OCI-LY7 (cell line): Measurements from ENCODE around the gene TAF6L. TPM values are rescaled to one million over a fixed set of nuclear protein-coding genes. Genes with fewer than 3 reads are reported as not detected.
"Not testable (repeated sequence)": the region's sequence is repeated elsewhere in the genome, so short reads cannot be mapped to it uniquely, and the experiment has no call there.

ENCODE experiments used
- BruUV-seq: library from RNA; stranded (reverse); fragments of 400-500 nt; replicated peaks from 2 replicates; lab custom pipeline; 2021; lab: Mats Ljungman, UMichigan
- CTCF ChIA-PET: fragments of 300-600 bp; sonication (Branson Sonifier 250); formaldehyde crosslinking; loops from one replicate; lab custom pipeline; 2022; ENCODE audit warnings: antibody characterized with exemption; ENCODE audit not compliant: unreplicated experiment; lab: Charles Lee
- POLR2A ChIA-PET: fragments of 300-600 bp; sonication (Branson Sonifier 250); formaldehyde crosslinking; loops from one replicate; lab custom pipeline; 2022; ENCODE audit warnings: antibody characterized with exemption; lab: Charles Lee
- DNase-seq: peaks from one replicate; pipeline ENCODE4 v3.0.0-alpha.2; 2015; ENCODE audit warnings: low spot score
- H2AFZ ChIP-seq: fragments of 200-600 bp; sonication (generic), shearing (Covaris generic); 2 replicates; pipeline ENCODE4 v1.6.1; 2014; ENCODE audit warnings: mild to moderate bottlenecking, antibody characterized with exemption, low read length, moderate library complexity
- H3K27ac ChIP-seq: fragments of 200-600 bp; sonication (generic); 2 replicates; pipeline ENCODE4 v1.5.1; 2014; ENCODE audit warnings: mixed run types, low read depth, mild to moderate bottlenecking, moderate library complexity, low read length, inconsistent platforms; ENCODE audit not compliant: poor library complexity, severe bottlenecking
- H3K36me3 ChIP-seq: fragments of 200-600 bp; sonication (generic); 2 replicates; pipeline ENCODE4 v1.6.1; 2014; ENCODE audit warnings: mild to moderate bottlenecking, antibody characterized with exemption, low read length, moderate library complexity, mixed read lengths; ENCODE audit not compliant: insufficient read depth
- H3K4me1 ChIP-seq: fragments of 200-600 bp; sonication (generic); 2 replicates; pipeline ENCODE4 v1.5.1; 2014; ENCODE audit warnings: mild to moderate bottlenecking, low read length; ENCODE audit not compliant: insufficient read depth, poor library complexity, severe bottlenecking
- H3K4me2 ChIP-seq: fragments of 200-600 bp; sonication (generic); 2 replicates; pipeline ENCODE4 v1.6.1; 2014; ENCODE audit warnings: mild to moderate bottlenecking, low read length
- H3K4me3 ChIP-seq: fragments of 200-600 bp; sonication (generic); 2 replicates; pipeline ENCODE4 v1.5.1; 2014; ENCODE audit warnings: mild to moderate bottlenecking, low read depth, low read length; ENCODE audit not compliant: poor library complexity, severe bottlenecking
- H3K79me2 ChIP-seq: fragments of 200-600 bp; sonication (generic); 2 replicates; pipeline ENCODE4 v1.6.1; 2016; ENCODE audit warnings: low read depth, mild to moderate bottlenecking, low read length, moderate library complexity, mixed read lengths; ENCODE audit not compliant: insufficient read depth
- H3K9me2 ChIP-seq: fragments of 200-600 bp; sonication (generic); 2 replicates; pipeline ENCODE4 v1.6.1; 2016; ENCODE audit warnings: mild to moderate bottlenecking, low read length, mixed read lengths; ENCODE audit not compliant: insufficient read depth
- H3K9me3 ChIP-seq: fragments of 200-600 bp; sonication (generic); 2 replicates; pipeline ENCODE4 v1.6.1; 2014; ENCODE audit warnings: mild to moderate bottlenecking, mixed run types, low read length, mixed read lengths
- H4K20me1 ChIP-seq: fragments of 200-600 bp; sonication (generic); 2 replicates; pipeline ENCODE4 v1.6.1; 2014; ENCODE audit warnings: mild to moderate bottlenecking, antibody characterized with exemption, low read length, moderate library complexity, mixed read lengths; ENCODE audit not compliant: insufficient read depth
- EZH2phosphoT487 ChIP-seq: fragments of 200-600 bp; sonication (generic); IDR thresholded peaks from 2 replicates; pipeline ENCODE4 v1.6.1; 2018; ENCODE audit warnings: low read depth, borderline replicate concordance, mild to moderate bottlenecking, mixed run types, antibody characterized with exemption, low read length, moderate library complexity, mixed read lengths
- intact Hi-C: fragments of 100-400 bp; cut with micrococcal nuclease; formaldehyde crosslinking; loops from one replicate; pipeline ENCODE4 v1.10.0; 2022; ENCODE audit not compliant: unreplicated experiment
- total RNA-seq, 2 experiments: library from RNA; depleted of rRNA in 1 of 2; stranded (reverse); fragments of >200 nt in 1 of 2; shearing (Covaris generic) in 1 of 2; gene quantifications; 2 replicates each; pipeline ENCODE4 v1.2.3, GENCODE V29; 2014 to 2022
- TF ChIP-seq, protein P1 (sequence below): fragments of 200-600 bp; sonication (generic); conservative IDR thresholded peaks from 2 replicates; pipeline ENCODE4 v1.5.1; 2014; ENCODE audit warnings: mild to moderate bottlenecking, antibody characterized with exemption, low read length, moderate library complexity, mixed read lengths

Gene TAF6L
- total RNA-seq, 2 experiments from 2014 or later = 26.1 to 29.9 TPM

DNA sequence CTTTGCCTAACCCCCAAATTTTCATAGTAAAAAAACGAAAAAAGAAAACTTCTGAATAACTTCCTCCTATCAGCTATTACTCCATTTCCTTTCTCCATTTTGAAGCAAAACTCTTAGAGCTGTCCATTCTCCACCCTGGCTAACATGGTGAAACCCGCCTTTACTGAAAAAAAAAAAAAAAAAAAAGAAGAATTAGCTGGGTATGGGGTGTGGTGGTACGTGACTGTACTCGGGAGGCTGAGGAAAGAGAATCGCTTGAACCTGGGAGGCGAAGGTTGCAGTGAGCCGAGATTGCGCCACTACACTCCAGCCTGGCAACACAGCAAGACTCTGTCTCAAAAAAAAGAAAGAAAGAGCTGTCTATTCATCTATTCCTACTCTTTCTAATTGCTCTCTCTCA is 45.4 kb downstream of the TAF6L start:
- Histone ChIP-seq H3K79me2 (no peaks in the 10 kb centered on the region), H2AFZ (no peak overlapping the region), H4K20me1 (no peaks in the 10 kb centered on the region), H3K4me3 (no peak overlapping the region), H3K4me1 (no peaks in the 10 kb centered on the region), H3K27ac (no peak overlapping the region), H3K36me3 (peaks cover 29% of the 10 kb centered on the region), H3K4me2 (no peak overlapping the region), H3K9me2 (no peaks in the 10 kb centered on the region), H3K9me3 (no peaks in the 10 kb centered on the region)
- BruUV-seq = no TSS peak
- DNase-seq = no peak
- CTCF ChIA-PET = interaction anchor here (0.6 to 1.0 kb wide), 2 partner anchors 11 to 216 kb away, joined by 3 to 8 read pairs; no protein-coding TSS in a partner anchor
- intact Hi-C loops = no loop called here
- POLR2A ChIA-PET = interaction anchor here (0.9 to 1.5 kb wide), 5 partner anchors 10 to 40 kb away, joined by 3 to 6 read pairs (median 5); no protein-coding TSS in a partner anchor
- TF ChIP-seq, protein P1, sequence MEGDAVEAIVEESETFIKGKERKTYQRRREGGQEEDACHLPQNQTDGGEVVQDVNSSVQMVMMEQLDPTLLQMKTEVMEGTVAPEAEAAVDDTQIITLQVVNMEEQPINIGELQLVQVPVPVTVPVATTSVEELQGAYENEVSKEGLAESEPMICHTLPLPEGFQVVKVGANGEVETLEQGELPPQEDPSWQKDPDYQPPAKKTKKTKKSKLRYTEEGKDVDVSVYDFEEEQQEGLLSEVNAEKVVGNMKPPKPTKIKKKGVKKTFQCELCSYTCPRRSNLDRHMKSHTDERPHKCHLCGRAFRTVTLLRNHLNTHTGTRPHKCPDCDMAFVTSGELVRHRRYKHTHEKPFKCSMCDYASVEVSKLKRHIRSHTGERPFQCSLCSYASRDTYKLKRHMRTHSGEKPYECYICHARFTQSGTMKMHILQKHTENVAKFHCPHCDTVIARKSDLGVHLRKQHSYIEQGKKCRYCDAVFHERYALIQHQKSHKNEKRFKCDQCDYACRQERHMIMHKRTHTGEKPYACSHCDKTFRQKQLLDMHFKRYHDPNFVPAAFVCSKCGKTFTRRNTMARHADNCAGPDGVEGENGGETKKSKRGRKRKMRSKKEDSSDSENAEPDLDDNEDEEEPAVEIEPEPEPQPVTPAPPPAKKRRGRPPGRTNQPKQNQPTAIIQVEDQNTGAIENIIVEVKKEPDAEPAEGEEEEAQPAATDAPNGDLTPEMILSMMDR = no peak
- TF ChIP-seq EZH2phosphoT487 = no peak

- BruUV-seq = no TSS peak
- Histone ChIP-seq H3K4me3 (no peak overlapping the region), H3K9me3 (no peaks in the 10 kb centered on the region), H3K4me1 (no peaks in the 10 kb centered on the region), H2AFZ (no peak overlapping the region), H3K27ac (no peak overlapping the region), H3K9me2 (no peaks in the 10 kb centered on the region), H3K79me2 (no peaks in the 10 kb centered on the region), H4K20me1 (no peaks in the 10 kb centered on the region), H3K4me2 (no peak overlapping the region), H3K36me3 (peaks cover 29% of the 10 kb centered on the region)
- no peak for TF ChIP-seq EZH2phosphoT487
- TF ChIP-seq, protein P1 = no peak
- CTCF ChIA-PET = interaction anchor here (0.6 kb wide), 1 partner anchor 216 kb away, joined by 8 read pairs; no protein-coding TSS in a partner anchor
- POLR2A ChIA-PET = interaction anchor here (1.0 to 1.5 kb wide), 3 partner anchors 10 to 39 kb away, joined by 4 to 6 read pairs (median 5); no protein-coding TSS in a partner anchor
- intact Hi-C loops = no loop called here
- no peak for DNase-seq
These were observed 45.9 kb downstream of the TAF6L start for GRCh38 chr11:62817129-62817528.

GRCh38 chr11:62823677-62824076 is 52.5 kb downstream of the TAF6L start:
- BruUV-seq = no TSS peak
- H3K27ac ChIP-seq = no peak overlapping the region
- no peak overlapping the region for H3K4me2 ChIP-seq
- no peaks in the 10 kb centered on the region for H3K4me1 ChIP-seq
- TF ChIP-seq, protein P1 = no peak
- no peak for TF ChIP-seq EZH2phosphoT487
- H3K9me2 ChIP-seq = no peaks in the 10 kb centered on the region
- no peak for DNase-seq
- intact Hi-C loops = no loop called here
- no peak overlapping the region for H2AFZ ChIP-seq
- no peak overlapping the region for H3K4me3 ChIP-seq
- no peaks in the 10 kb centered on the region for H3K79me2 ChIP-seq
- POLR2A ChIA-PET = interaction anchor here (0.6 to 0.7 kb wide), 2 partner anchors 57 to 125 kb away, joined by 3 read pairs; no protein-coding TSS in a partner anchor
- no peaks in the 10 kb centered on the region for H4K20me1 ChIP-seq
- H3K9me3 ChIP-seq = no peaks in the 10 kb centered on the region
- CTCF ChIA-PET = no interaction called here
- peaks cover 71% of the 10 kb centered on the region for H3K36me3 ChIP-seq

DNA sequence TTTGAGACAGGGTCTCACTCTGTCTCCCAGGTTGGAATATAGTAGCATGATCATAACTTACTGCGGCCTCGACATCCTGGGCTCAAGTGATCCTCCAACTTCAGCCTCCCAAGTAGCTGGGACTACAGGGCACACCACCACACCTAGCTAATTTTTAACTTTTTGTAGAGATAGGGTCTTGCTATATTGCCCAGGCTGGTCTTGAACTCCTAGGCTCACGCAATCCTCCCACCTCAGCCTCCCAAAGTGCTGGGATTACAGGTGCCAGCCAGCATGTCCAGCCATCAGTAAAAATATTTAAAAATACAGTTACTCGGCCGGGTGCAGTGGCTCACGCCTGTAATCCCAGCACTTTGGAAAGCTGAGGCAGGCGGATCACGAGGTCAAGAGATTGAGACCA is 56.9 kb downstream of the TAF6L start:
- H3K36me3 ChIP-seq = peaks cover 50% of the 10 kb centered on the region
- H3K4me3 ChIP-seq, DNase-seq, H2AFZ ChIP-seq, H3K9me2 ChIP-seq, H3K4me2 ChIP-seq, H3K27ac ChIP-seq, H3K9me3 ChIP-seq, CTCF ChIA-PET, H4K20me1 ChIP-seq, intact Hi-C loops, BruUV-seq: not testable (repeated sequence)
- POLR2A ChIA-PET = interaction anchor here (0.6 to 2.0 kb wide), 4 partner anchors 10 to 74 kb away, joined by 3 to 7 read pairs (median 4); partner anchors contain the start of genes NXF1 and ZBTB3
- peaks cover 16% of the 10 kb centered on the region for H3K4me1 ChIP-seq
- peaks cover 21% of the 10 kb centered on the region for H3K79me2 ChIP-seq
